ENCODE data around the gene SH2D1A.
"Not testable (repeated sequence)": the region's sequence is repeated elsewhere in the genome, so short reads cannot be mapped to it uniquely, and the experiment has no call there.

Gene SH2D1A

DNA sequence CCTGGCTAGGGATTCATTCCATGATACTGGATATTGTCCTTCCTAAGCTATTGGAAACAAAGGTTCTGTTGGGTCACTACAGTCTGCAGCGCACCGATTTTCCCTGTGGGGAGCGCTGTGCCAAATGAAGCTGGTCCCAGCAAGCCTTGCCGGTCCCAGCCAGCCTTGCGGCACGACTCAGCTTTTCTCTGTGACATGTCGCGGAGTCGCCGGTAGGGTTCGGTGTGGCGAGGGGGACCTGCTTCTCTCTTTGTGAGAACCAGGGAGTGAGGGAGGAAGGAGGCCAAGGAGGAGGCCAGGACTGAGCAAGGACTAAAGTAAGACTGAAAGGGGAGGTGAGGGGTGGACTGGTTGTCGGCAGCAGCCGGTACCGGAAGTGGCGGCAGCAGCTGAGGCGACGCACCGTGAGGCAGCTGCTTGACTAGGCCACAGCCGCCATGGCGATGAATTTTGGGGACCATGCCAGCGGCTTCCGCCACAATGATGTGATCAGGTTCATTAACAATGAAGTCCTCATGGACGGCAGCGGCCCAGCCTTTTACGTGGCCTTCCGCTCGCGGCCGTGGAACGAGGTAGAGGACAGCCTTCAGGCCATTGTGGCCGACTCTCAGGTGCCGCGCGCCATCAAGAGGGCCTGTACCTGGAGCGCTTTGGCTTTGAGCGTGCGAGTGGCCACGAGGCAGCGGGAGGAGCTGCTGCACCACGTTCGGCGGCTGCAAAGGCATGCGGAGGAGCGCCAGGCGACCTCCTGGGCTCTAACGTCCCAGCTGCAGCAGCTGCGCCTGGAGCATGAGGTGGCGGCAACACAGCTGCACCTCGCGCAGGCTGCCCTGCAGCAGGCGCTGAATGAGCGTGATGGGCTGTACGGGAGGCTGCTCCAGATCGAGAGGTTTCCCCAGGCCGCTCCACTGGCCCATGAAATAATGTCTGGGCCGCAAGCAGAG, 13.6 kb upstream of the SH2D1A start, which contains the start of gene TEX13D:
Gene TEX13D, plus strand, starts transcription at position 180 of the 944 bp plus-strand sequence. Its CDS starts 258 bp downstream, at position 438.
- H3K36me3 ChIP-seq (ENCODE audit: control insufficient read depth, insufficient read depth, low read length), result no peaks in the 10 kb centered on the region
- DNase-seq (ENCODE audit: extremely low read depth, insufficient read length), result no peak
- TF ChIP-seq, protein P1, sequence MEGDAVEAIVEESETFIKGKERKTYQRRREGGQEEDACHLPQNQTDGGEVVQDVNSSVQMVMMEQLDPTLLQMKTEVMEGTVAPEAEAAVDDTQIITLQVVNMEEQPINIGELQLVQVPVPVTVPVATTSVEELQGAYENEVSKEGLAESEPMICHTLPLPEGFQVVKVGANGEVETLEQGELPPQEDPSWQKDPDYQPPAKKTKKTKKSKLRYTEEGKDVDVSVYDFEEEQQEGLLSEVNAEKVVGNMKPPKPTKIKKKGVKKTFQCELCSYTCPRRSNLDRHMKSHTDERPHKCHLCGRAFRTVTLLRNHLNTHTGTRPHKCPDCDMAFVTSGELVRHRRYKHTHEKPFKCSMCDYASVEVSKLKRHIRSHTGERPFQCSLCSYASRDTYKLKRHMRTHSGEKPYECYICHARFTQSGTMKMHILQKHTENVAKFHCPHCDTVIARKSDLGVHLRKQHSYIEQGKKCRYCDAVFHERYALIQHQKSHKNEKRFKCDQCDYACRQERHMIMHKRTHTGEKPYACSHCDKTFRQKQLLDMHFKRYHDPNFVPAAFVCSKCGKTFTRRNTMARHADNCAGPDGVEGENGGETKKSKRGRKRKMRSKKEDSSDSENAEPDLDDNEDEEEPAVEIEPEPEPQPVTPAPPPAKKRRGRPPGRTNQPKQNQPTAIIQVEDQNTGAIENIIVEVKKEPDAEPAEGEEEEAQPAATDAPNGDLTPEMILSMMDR (IDR thresholded peaks at IDR 0.05; ENCODE audit: insufficient read depth, low read length, poor library complexity, severe bottlenecking), result no peak
- H3K27me3 ChIP-seq (replicated peaks; ENCODE audit: control insufficient read depth, insufficient read depth, low read length), result no peaks in the 10 kb centered on the region
- H3K4me3 ChIP-seq (replicated peaks; ENCODE audit: low read depth, low read length), result no peak within 1 kb of the TSS

DNA sequence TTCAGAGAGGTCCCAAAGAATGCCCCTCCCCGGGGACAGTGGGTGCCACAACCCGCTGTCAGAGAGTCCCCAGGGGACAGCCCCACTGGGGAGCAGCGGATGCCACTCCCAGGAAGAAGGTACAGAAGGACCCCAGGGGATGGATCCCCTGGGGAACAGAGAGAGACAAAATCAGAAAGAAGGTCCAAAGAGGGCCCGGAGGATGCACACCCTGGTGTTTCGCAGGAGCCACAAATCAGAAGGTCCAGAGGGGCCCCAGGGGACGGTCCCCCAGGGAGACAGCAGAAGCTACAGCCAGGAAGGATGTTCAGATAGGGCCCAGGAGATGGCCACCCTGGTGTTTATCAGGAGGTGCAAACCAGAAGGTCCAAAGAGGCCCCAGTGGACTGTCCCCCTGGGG, 12.5 kb upstream of the SH2D1A start:
- DNase-seq (ENCODE audit: extremely low read depth, insufficient read length), result no peak
- no peaks in the 10 kb centered on the region for H3K27me3 ChIP-seq (replicated peaks; ENCODE audit: control insufficient read depth, insufficient read depth, low read length)

DNA sequence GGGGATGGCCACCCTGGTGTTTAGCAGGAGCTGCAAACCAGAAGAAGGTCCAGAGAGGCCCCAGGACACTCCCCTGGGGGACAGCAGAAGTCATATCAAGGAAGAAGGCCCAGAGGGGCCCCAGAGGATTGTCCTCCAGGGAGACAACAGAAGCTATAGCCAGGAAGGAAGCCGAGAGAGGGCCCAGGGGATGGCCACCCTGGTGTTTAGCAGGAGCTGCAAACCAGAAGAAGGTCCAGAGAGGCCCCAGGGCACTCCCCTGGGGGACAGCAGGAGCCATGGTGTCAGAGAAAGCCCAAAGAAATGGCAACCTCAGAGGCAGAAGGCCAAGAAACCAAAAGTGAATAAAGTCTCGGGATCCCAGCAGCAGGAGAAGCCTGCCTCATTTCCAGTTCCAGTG, 11.8 kb upstream of the SH2D1A start:
- not testable (repeated sequence) for DNase-seq (ENCODE audit: extremely low read depth, insufficient read length); H3K27me3 ChIP-seq (replicated peaks; ENCODE audit: control insufficient read depth, insufficient read depth, low read length); H3K36me3 ChIP-seq (ENCODE audit: control insufficient read depth, insufficient read depth, low read length); H3K4me3 ChIP-seq (replicated peaks; ENCODE audit: low read depth, low read length)

More for the DNA sequence above, 12.5 kb upstream of the SH2D1A start:
- Histone ChIP-seq H3K36me3 (ENCODE audit: control insufficient read depth, insufficient read depth, low read length) (no peaks in the 10 kb centered on the region), H3K4me3 (replicated peaks; ENCODE audit: low read depth, low read length) (no peak overlapping the region)
- TF ChIP-seq, protein P1 (IDR thresholded peaks at IDR 0.05; ENCODE audit: insufficient read depth, low read length, poor library complexity, severe bottlenecking), result no peak

DNA sequence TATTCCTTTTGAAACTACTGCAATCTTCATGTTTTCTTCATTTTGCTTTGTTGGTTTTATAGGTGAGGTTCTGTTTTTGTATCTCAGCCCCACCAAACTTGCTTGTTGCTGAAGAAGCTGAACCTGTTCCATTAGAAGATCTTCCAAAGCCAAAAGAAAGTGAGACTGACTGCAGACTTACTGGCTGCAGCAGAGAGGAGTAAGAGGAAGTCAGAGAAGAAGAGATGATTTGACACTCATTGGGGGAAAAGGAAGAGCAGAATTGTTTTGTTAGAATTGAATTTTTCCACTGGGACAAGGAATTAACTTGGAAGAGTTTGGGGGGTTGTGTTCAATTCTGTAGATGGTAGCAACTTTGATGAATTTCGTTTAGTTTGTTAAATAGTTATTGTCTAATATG, 10.8 kb upstream of the SH2D1A start:
- TF ChIP-seq, protein P1 (IDR thresholded peaks at IDR 0.05; ENCODE audit: insufficient read depth, low read length, poor library complexity, severe bottlenecking), result no peak
- no peaks in the 10 kb centered on the region for H3K36me3 ChIP-seq (ENCODE audit: control insufficient read depth, insufficient read depth, low read length)
- no peaks in the 10 kb centered on the region for H3K27me3 ChIP-seq (replicated peaks; ENCODE audit: control insufficient read depth, insufficient read depth, low read length)
- DNase-seq (ENCODE audit: extremely low read depth, insufficient read length), result no peak
- H3K4me3 ChIP-seq (replicated peaks; ENCODE audit: low read depth, low read length), result no peak overlapping the region

DNA sequence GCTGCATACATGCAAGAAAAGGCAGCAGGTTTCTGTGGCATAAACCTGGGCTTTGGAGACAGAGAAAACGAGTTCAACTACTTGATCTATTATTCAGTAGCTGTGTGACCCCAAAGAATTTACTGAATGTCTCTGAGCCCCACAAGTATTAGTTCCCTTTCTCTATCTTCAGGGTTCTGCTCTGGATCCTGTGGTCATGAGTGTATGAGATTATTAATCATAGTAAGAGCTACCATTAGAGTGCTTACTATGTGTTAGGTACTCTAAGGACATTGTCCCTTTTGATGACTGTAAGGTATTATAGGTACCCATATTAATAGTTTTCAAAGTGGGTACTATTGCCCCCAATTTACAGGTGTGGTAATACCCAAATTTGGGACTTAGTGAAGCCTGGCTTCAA, 8.4 kb upstream of the SH2D1A start:
- DNase-seq (ENCODE audit: extremely low read depth, insufficient read length), result no peak
- Histone ChIP-seq H3K27me3 (replicated peaks; ENCODE audit: control insufficient read depth, insufficient read depth, low read length) (no peaks in the 10 kb centered on the region), H3K4me3 (replicated peaks; ENCODE audit: low read depth, low read length) (no peak overlapping the region), H3K36me3 (ENCODE audit: control insufficient read depth, insufficient read depth, low read length) (no peaks in the 10 kb centered on the region)
- TF ChIP-seq, protein P1 (IDR thresholded peaks at IDR 0.05; ENCODE audit: insufficient read depth, low read length, poor library complexity, severe bottlenecking), result no peak

DNA sequence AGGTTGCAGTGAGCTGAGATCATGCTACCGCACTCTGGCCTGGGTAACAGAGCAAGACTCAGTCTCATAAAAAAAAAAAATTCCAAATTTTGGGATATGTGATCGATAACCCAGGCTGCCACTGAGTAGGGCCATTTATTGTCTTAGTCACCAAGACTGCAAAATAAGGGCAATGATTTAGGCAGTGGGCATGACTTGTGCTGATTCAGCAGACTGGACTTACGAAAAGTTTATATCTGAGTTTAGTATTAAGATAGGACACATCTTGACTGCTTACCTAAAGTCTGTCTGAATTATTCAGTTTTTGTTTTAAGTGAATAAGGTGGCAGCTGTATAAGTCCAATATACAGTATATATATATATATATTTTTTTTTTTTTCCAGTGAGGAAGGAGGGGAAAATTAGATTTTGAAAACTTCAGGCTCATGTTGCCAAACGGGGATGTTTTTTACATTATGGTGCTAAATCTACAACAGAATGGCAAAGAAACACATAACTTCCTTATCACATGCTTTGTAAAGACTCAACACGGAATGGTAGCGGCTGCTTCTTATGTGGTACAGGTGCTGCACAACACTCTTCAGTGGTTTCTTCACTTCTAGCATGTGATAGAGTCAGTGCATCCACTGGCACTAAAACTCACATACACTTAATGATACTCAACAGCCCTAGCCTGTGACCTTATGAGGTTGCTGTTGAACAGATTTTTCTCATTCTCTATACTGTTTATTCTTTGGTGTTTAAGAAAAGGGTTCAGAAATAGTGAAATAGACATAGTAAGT, 7.4 kb upstream of the SH2D1A start:
- Histone ChIP-seq H3K27me3 (replicated peaks; ENCODE audit: control insufficient read depth, insufficient read depth, low read length) (no peaks in the 10 kb centered on the region), H3K4me3 (replicated peaks; ENCODE audit: low read depth, low read length) (no peak overlapping the region), H3K36me3 (ENCODE audit: control insufficient read depth, insufficient read depth, low read length) (no peaks in the 10 kb centered on the region)
- no peak for DNase-seq (ENCODE audit: extremely low read depth, insufficient read length)
- TF ChIP-seq, protein P1 (IDR thresholded peaks at IDR 0.05; ENCODE audit: insufficient read depth, low read length, poor library complexity, severe bottlenecking), result no peak
